NCI-H510A (cell line): Measurements from ENCODE around the gene MYOT.
"Not testable (repeated sequence)": the region's sequence is repeated elsewhere in the genome, so short reads cannot be mapped to it uniquely, and the experiment has no call there.

Source experiments
- DNase-seq: peaks from one replicate; lab custom pipeline; 2025; lab: John Stamatoyannopoulos, UW

The MYOT gene

GRCh38 chr5:137867664-137868063 lies at the start of gene MYOT:
Gene MYOT (plus strand): TSS chr5:137867860. CDS start chr5:137870652, 2,792 bp downstream.
- DNase-seq = no peak

- DNase-seq = no peak
Observed at GRCh38 chr5:137819766-137820165, 47.9 kb upstream of the MYOT start.

DNA sequence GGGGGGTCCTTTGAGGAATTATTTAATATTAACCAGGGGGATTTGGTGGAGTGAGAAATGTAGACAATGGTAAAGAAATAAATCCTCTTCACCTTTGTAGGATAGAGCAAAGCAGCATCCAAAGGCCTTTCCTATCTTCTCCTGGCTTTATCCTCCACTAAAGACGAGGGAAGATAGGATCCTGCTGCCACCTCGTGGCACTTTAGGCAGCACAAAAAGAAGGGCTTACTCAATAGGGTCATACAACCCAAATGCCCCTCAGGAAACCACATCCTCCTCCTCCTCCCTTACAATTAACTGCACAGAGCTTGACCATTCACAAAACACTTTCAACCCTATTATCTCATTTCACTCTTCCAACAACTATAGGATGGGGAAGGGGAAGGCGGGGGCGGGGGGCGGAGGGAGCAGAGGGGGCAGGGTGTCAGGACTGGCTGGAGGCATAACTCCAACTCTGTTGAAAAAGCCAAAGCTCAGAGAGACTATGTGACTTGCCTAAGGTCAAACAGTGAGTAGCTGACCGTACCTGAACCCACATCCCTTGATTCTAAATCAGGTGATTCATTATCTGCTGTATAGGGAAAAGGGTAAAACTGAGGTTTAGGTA lies 45.4 kb upstream of the MYOT start:
- DNase-seq = no peak

DNA sequence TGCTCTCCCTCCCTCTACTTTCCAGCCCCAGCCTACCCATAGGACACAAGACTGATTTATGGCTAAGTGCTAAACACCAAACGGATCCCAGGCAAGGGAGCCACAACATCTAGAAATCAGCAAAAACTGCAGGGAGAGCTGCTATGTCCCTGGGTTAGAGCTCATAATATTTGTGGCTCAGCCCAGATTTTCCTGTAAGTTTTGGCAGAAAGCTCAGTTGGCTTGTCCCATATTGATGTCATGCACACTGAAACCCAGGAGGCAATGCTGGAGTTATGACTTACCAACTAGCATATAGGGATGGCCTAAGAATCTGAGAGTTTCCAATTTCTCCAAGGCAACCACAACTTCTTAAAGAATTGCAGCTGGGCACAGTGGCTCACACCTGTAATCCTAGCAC lies 44.7 kb upstream of the MYOT start:
- DNase-seq = no peak

GRCh38 chr5:137825165-137825564 lies 42.5 kb upstream of the MYOT start:
- no peak for DNase-seq

DNA sequence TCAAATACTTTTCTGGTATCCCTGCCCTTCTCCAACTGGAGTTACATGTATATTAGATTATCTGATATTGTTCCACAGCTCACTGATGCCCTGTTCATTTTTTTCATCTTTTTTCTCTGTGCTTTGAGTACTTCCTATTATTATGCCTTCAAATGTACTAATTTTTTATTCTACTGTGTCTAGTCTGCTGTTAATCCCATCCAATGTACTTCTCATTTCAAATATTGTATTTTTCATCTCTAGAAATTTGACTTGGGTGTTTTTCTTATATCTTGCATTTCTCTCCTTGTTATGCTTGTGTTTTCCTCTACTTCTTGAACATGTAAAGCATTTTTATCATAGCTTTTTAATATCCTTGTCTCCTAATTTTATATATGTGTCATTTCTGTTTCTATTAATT lies 41.6 kb upstream of the MYOT start:
- DNase-seq = no peak

DNA sequence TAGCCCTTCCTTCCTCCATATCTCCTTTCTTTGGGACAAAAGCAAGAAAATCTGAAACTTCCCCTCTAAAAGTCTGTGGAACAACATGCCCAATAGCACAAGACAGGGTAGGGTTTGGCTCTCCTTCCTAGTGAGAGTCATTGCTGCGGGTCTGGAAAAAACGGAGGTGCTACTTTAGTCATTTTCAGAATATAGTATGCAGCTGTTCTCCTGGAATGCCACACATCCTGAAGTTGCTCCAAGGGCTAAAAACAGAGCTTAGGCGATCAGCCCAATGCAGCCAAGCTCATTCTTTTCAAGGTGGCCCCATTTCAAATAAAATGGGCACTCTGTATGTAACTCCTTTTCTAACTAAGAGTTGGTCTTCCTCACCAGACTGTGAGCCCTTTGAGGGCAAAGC lies 39.5 kb upstream of the MYOT start:
- no peak for DNase-seq

GRCh38 chr5:137828664-137829063 lies 39.0 kb upstream of the MYOT start:
- DNase-seq = no peak

DNA sequence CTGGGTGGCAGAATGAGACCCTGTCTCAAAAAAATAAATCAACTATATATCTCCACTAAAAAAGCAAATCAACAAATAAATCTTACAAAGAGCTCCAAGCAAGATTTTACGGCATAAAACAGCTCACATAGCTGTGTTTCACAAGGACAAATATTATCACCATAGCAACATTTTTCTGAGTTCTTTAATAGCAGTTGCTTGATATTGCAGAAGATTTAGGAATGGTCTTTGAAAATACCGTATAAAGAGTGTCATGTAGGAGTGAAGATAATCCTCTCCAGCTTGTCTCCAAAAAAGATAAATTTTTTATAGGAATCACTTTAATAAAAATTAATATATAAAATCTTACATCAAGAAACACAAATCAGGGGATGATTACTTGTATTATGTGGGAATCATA lies 36.6 kb upstream of the MYOT start:
- DNase-seq = no peak

- no peak for DNase-seq
Observed at GRCh38 chr5:137831526-137831925, 36.1 kb upstream of the MYOT start.

- DNase-seq = no peak
Observed at GRCh38 chr5:137832416-137832815, 35.2 kb upstream of the MYOT start.

- no peak for DNase-seq
Observed at GRCh38 chr5:137833463-137833862, 34.2 kb upstream of the MYOT start.

DNA sequence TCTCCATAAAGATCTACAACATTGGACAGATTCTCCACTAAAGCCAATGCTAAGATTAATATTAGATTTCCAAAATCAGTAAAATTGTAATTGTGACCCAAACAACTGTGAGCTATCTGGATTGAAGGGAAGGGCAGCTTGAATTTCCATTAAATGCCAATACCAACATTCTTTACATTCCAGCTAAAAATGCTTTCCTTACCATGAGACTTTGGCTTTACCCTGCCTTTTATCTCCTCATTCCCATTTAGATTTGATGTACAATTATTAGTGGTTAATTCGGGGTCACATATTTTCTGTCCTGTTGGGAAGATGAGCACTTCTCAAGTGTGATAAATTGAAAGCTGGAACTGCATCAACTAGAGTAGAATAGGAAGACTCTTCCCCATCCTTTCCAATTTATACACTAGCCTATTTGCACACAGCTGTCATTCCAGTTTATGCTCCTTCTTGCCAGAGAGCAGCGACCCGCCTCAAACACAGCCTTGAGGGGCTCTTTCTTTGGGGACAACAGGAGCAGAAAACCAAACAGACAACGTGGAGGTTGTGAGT lies 33.1 kb upstream of the MYOT start:
- DNase-seq = no peak

- no peak for DNase-seq
Observed at GRCh38 chr5:137836298-137836697, 31.4 kb upstream of the MYOT start.

DNA sequence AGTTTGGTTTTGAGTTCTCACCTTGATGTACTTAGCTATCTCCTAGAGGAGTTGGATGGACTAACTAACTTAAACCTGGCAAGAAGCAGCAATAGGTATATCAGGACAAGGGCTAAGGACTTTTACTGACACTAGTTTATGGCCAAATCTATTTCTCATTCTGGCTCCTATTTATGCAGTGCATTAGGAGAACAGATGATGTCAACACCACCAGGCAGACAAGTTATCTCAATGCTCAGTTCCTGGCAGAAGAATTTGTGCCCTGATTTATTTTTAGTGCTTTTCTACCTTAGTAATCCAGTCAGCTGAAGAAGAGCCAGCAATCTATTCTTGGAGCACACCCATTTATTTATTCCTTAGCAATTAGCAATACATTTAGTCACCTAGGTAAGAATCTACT lies 30.7 kb upstream of the MYOT start:
- no peak for DNase-seq

- DNase-seq = no peak
Observed at GRCh38 chr5:137837491-137838394, 29.9 kb upstream of the MYOT start.

DNA sequence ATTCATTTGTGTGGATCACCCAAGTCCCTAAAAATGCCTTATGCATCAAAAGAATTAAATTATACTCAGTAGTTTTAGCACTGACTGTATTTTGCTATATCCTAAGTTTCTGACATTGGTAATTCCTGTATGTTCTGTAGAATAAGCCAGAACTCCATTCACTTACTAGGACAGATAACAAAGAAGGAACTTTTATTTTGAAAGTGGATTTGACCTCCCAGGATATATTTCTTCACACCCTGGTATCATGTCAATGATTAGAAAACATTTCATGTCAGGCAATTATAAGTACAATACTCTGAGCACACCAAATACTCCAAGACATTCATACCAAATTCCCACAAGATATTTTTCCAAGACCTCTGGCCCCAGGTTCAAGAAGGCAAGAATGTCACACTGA lies 28.7 kb upstream of the MYOT start:
- no peak for DNase-seq

DNA sequence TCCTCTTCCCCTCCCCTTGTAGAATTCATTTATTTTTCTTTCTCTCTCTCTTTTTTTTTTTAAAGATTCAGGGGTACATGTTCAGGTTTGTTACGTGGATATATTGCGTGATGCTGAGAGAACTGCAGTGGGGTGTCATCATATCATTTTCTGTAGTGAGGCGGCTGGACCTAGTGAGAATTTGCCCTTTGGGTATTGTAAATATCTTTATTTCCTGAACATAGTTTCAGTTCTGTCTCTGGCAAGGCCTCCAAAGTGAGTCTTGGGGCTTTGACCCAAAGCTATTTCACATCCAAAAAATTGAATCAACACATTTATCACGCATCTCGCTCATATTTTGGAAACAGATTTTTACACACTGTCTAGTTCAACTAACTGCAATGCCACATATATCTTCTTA lies 25.4 kb upstream of the MYOT start:
- no peak for DNase-seq

- no peak for DNase-seq
Observed at GRCh38 chr5:137843676-137844299, 23.9 kb upstream of the MYOT start.

GRCh38 chr5:137845472-137845871 lies 22.2 kb upstream of the MYOT start:
- no peak for DNase-seq

DNA sequence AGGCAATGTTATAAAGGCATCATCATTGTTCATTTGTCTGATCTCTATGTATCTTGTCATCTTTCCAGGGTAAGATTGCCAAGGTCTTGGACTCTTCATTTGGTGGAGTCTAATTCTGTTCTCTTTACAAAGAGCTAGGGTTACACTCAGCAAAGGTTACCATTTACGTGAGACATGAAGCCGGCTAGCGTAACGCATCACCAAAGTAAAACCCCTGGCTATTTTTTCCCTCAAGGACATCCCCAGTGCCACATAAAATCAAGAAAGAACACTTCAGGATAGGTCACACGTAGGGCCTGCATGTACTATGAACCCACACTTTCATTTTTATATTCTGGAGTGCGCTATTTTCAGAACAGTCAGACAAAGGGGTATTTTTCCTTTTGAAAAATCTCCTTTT lies 20.0 kb upstream of the MYOT start:
- DNase-seq = no peak

DNA sequence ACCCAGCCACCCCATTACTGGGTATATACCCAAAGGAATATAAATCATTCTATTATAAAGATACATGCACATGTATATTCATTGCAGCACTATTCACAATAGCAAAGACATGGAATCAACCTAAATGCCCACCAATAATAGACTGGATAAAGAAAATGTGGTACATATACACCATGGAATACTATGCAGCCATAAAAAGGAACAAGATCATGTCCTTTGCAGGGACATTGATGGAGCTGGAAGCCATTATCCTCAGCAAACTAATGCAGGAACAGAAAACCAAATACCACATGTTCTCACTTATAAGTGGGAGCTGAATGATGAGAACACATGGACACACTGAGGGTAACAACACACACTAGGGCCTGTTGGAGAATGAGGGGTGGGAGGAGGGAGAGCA lies 14.5 kb upstream of the MYOT start:
- not testable (repeated sequence) for DNase-seq

GRCh38 chr5:137856201-137856600 lies 11.5 kb upstream of the MYOT start:
- no peak for DNase-seq
